MG63 (cell line): Measurements from ENCODE around the gene GGT6. TPM values are rescaled to one million over a fixed set of nuclear protein-coding genes. Genes with fewer than 3 reads are reported as not detected.

Experiments
- DNase-seq: peaks from one replicate; pipeline ENCODE4 v3.0.0-alpha.2; 2020
- H3K27me3 ChIP-seq: fragments of 250-450 bp; sonication (Bioruptor Pico); 2 replicates; pipeline ENCODE4 v1.5.1; 2020; ENCODE audit warnings: mild to moderate bottlenecking, moderate library complexity
- H3K36me3 ChIP-seq: fragments of 250-450 bp; sonication (Bioruptor Pico); 2 replicates; pipeline ENCODE4 v1.5.1; 2020; ENCODE audit warnings: mild to moderate bottlenecking, moderate library complexity
- H3K4me3 ChIP-seq: fragments of 250-450 bp; sonication (Bioruptor Pico); 2 replicates; pipeline ENCODE4 v1.5.1; 2020; ENCODE audit warnings: mild to moderate bottlenecking, moderate library complexity
- H3K9me3 ChIP-seq: fragments of 250-450 bp; sonication (Bioruptor Pico); 2 replicates; pipeline ENCODE4 v1.5.1; 2020; ENCODE audit warnings: mild to moderate bottlenecking, moderate library complexity
- total RNA-seq: library from RNA; depleted of rRNA; stranded (reverse); fragments of >200 nt; shearing (Covaris generic); gene quantifications from 2 replicates; pipeline ENCODE4 v1.2.3, GENCODE V29; 2014; ENCODE audit warnings: low replicate concordance

GGT6 gene
- total RNA-seq, 1 experiment from 2014 or later: not detected

DNA sequence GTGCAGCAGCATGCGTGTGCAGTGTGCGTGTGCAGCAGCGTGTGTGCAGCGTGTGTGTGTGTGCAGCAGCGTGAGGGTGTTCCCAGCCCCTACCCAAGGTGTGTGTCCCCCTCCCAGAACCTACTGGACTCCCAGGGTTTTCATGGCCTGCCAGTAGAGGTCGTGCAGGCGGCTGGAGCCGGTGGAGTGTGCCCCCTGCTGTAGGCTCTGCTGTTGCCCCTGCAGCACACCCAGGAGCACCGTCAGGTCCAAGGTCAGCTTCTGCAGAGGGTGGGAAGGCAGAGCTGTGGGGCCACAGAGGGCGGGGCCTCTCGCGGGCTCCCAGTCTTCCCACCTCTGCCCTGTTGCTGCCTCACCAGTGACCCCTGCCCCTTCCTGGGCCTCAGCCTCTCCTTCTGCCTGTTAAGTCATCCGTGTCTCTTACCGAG is 20.1 kb downstream of the GGT6 start:
- no peaks in the 10 kb centered on the region for H3K27me3 ChIP-seq
- peaks cover 4% of the 10 kb centered on the region; the same call in 1 of the 2 replicates for H3K36me3 ChIP-seq
- no peak overlapping the region for H3K4me3 ChIP-seq
- H3K9me3 ChIP-seq: no peaks in the 10 kb centered on the region
- no peak for DNase-seq

DNA sequence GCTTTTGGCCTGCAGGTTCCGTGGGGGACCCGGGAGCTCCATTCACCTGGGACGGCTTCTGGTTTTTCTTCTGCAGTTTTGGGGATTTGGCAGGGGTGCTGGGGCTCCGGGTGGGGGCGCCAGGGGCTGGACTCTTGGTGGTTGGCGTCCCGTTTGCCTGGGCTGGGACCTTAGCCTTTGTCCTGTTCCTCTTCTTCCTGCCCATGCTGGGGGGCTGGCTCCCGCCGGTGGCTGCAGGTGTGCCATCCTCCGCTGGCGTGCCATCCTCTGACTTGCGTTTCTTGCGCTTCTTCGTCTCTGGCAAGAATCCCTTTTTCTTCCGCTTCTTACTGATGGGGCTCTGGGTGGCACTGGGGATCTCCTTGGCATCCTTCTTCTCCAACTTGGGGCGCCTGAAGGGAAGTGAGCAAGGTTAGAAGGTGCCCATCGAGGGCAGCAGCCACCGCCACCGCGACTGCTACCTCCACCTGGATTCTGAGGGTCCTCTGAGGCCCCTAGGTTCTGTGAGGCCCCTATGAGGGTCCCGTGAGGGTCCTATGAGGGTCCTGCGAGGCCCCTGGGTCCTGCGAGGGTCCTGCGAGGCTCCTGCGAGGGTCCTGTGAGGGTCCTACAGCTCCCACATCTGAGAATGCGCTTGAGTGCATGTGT is 20.7 kb downstream of the GGT6 start:
- no peaks in the 10 kb centered on the region for H3K9me3 ChIP-seq
- H3K36me3 ChIP-seq: peaks cover 4% of the 10 kb centered on the region; the same call in 1 of the 2 replicates
- no peak overlapping the region for H3K4me3 ChIP-seq
- no peaks in the 10 kb centered on the region for H3K27me3 ChIP-seq
- no peak for DNase-seq

DNA sequence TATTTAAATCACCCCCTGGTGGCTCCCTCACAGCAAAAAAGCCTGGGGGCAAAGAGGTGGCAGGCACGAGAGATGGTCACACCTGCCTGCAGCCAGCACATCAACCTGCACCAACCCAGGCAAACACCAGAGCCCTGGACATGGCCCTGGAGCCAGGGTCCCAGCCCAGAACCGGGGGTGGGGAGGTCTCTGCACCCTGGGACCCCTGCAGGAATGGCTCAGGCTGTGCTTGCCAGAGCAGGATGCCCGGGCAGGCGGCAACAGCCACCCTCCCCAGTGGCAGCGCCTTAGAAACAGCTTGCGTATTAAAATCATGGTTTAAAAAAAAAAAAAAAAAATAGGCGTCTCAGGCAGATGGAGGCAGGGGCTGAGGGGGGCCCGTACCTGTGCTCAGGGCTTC is 21.4 kb downstream of the GGT6 start:
- Histone ChIP-seq H3K4me3 (no peak overlapping the region), H3K36me3 (peaks cover 4% of the 10 kb centered on the region; the same call in 1 of the 2 replicates), H3K27me3 (no peaks in the 10 kb centered on the region), H3K9me3 (no peaks in the 10 kb centered on the region)
- DNase-seq: no peak

DNA sequence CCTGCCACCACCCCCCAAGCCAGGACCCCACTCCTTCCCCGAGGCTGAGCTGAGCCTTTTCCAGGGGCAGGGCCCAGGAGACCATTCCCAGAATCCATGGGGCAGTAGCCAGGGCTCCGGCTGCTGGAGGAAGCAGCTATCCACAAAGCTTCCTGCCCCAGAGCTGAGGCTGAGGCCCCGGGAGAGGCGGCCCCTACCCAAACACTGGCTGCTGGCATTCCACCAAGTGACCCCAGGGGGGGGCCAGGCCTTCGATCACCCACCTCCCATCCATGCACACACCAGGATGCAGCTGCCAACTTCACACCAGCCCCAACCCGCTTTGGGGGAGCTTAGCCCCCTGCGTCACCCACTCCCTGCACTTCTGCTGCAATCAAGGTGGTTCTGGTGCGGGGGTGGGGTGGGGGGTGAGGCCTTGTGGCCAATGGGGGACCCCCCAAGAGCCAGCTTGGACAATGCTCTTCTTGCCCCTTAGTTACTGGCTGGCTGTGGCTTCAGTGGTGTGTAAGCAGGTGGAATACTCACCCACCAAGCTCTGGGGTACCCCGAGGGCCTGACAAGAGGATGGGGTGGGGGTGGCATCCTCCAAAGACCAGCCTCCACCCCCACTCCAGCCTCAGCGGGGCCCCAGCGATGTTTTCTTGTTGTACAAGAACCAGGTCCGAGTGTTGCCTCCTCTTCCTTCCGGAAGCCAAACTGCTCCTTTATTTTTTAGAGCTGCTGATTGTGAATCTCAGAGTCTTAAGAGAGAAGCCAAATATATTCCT is 22.0 kb downstream of the GGT6 start:
- Histone ChIP-seq H3K36me3 (peaks cover 4% of the 10 kb centered on the region; the same call in 1 of the 2 replicates), H3K27me3 (no peaks in the 10 kb centered on the region), H3K4me3 (no peak overlapping the region), H3K9me3 (no peaks in the 10 kb centered on the region)
- no peak for DNase-seq

DNA sequence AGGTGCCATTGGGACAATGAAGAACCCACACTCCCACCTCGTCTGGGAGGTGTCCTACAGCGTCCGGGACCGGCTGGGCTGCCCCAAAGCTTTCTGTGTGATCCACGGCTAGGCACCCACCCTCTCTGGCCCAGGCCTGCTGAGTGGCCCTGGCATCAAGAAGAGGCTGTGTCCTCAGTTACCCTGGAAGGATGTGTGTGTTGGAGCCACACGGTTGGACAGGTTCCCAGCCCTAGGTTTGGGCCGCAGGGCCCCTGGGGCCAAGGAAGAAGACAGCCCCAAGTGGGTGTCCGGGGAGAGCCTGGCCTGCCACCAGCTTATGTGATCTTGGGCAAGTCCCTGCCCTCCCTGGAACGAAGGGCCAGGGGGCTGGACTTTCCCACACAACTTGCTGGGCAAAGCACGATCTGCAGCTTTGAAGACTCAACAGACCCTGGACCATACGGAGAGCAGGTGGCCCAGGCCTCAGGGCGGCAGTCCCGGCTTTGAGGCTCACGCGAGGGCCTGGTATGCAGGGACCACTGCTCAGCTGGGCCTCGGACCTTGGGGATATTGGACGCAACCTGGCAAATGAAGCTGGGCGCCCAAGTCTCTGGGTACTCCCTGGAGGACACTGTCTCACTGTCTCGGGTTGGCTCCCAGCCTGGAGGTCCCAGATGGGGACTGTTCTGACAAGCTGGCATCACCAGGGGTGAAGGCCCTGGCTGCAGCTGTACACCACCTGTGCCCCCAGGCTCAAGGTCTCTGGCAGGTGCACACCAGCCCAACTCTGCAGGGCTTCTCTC is 22.7 kb downstream of the GGT6 start:
- Histone ChIP-seq H3K9me3 (no peaks in the 10 kb centered on the region), H3K27me3 (no peaks in the 10 kb centered on the region), H3K36me3 (no peaks in the 10 kb centered on the region; the same call in 1 of the 2 replicates), H3K4me3 (no peak overlapping the region)
- DNase-seq: no peak

DNA sequence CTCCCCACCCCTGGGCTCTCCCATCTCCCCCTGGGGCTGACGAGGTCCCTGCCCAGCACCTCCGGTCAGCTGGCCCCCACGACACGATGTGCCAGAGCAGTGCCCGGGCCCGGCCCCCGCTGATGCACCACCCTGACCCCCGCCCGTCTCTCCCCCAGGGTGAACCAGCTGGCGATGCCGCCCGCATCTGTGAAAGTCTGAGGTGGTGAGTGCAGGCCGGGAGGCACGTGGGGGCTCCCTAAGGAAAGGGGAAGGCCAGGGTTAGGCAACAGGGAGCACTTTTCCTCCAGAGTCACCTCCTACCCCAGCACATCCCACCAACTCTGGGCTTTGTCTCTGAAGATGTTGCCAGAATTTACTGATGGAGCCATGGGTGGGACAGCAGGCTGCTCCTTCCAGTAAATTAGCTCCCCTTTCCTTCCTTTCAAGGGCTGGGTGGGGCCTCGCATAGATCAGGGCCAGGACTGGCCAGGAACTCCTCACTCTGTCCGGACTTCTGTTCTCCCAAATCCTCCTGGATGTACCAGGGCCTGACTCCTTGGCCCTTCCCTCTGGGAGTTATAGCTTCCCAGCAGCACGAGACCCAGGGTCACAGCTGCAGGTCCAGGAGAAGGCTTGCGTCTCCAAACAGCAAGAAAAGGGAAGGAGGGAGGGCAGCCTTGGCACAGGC is 23.5 kb downstream of the GGT6 start:
- no peak overlapping the region for H3K4me3 ChIP-seq
- no peaks in the 10 kb centered on the region; the same call in 1 of the 2 replicates for H3K36me3 ChIP-seq
- H3K9me3 ChIP-seq: no peaks in the 10 kb centered on the region
- no peak for DNase-seq
- no peaks in the 10 kb centered on the region for H3K27me3 ChIP-seq

DNA sequence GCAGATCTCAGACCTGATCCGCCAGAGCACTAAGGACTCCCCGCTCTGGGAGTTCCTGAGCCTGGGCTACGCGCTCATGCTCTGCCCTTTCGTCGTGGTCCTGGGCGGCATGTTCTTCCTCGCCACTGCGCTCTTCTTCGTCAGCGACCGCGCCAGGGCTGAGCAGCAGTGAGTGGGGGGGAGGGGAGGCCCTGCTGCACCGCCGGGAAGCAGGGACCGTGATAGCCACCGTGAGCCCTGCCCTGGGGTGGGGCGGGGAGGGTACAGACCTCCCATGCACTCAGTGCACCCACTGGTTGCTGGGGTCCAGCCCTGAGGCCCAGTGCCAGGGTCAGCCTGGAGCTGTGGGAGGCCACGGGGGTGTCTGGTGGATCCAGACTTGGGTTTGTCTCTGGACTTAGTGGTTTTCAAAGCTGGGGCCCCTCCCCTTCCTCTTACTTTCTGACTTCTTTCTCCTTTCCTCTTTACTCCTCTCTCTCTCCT is 24.1 kb downstream of the GGT6 start:
- Histone ChIP-seq H3K4me3 (no peak overlapping the region), H3K36me3 (no peaks in the 10 kb centered on the region; the same call in 1 of the 2 replicates), H3K27me3 (no peaks in the 10 kb centered on the region), H3K9me3 (no peaks in the 10 kb centered on the region)
- DNase-seq: no peak

DNA sequence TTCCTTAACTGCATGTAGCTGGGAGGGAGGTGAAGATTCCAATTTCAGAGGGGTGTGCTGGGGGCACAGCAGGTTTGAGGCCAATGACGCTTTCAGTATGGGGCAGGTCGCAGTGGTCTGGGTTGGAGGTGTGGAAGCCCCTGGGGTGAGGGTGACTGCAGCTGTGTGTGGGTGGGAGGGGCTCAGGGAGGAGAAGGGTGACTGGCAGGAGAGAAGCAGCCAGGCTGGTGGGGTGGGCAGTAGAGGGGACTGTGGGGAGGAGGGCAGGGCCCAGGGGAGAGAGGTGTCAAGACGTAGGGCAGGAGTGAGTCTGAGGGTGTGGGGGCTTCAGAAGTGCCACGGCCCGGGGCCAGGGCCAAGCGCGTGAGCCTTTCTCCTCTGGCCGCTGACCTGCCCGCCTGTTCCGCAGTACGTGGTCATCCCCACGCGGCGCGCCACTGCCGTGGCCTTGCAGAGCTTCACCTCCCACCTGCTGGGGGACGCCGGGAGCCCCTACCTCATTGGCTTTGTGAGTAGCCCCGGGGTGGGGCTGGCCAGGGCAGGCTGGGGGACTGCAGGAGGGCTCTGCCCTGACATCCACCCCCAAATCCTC is 24.6 kb downstream of the GGT6 start:
- H3K9me3 ChIP-seq: no peaks in the 10 kb centered on the region
- H3K27me3 ChIP-seq: no peaks in the 10 kb centered on the region
- DNase-seq: no peak
- no peak overlapping the region for H3K4me3 ChIP-seq
- no peaks in the 10 kb centered on the region; the same call in 1 of the 2 replicates for H3K36me3 ChIP-seq

DNA sequence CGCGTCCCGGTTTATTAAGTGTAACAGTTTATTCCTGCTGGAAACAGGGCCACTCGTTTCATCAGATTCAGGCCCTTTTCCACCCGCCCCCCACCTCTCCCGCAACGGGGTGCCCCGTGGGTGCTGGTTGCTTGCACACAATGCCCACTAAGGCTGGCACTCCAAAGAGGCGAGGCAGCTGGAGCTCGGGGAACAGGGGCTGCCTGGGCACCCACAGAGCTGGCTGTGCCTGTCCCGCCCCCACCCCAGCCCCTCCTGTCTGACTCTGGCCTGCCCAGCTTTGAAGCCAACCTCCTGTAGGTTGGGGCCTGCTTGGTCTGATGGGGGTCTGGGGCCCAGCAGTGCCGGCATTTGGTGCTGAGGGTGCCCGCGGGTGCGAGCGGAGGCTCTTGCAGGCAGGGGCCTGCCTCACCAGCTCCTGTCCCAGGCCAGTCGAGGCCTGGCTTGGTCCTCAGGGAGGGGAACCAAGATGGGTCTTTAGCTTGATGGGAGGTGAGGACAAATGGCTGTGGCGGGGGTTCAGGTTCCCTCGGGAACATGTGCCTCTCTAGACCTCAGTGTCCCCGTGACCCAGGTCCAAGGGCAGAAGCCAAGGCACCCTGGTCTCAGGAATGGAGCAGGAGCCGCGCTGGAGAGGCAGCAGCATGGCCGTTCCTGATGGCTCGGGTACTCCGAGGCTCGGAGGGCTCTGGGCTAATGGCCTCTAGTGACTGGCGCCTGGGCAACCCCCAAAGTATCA is 25.3 kb downstream of the GGT6 start:
- H3K4me3 ChIP-seq: no peak overlapping the region
- DNase-seq: no peak
- no peaks in the 10 kb centered on the region for H3K9me3 ChIP-seq
- no peaks in the 10 kb centered on the region; the same call in 1 of the 2 replicates for H3K36me3 ChIP-seq
- no peaks in the 10 kb centered on the region for H3K27me3 ChIP-seq

DNA sequence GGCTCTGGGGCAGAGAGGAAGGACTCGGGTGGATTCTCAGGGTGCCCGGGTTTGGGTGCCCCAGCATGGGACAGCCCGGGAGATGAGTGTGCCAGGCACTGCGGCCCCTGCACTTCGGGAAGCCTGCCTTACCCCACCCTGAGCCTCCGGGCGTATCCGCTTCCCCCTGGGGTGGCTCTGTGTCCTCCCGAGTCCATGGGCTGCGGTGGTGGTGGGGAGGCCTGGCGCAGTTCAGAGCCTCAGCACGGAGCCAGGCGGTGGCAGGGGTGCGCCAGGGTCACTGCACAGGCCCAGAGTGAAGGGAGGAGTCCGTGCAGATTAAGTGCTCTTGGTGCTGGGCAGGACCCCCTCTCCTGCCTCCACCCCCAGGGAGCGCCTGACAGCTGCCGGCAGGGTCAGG is 25.9 kb downstream of the GGT6 start:
- no peaks in the 10 kb centered on the region for H3K27me3 ChIP-seq

DNA sequence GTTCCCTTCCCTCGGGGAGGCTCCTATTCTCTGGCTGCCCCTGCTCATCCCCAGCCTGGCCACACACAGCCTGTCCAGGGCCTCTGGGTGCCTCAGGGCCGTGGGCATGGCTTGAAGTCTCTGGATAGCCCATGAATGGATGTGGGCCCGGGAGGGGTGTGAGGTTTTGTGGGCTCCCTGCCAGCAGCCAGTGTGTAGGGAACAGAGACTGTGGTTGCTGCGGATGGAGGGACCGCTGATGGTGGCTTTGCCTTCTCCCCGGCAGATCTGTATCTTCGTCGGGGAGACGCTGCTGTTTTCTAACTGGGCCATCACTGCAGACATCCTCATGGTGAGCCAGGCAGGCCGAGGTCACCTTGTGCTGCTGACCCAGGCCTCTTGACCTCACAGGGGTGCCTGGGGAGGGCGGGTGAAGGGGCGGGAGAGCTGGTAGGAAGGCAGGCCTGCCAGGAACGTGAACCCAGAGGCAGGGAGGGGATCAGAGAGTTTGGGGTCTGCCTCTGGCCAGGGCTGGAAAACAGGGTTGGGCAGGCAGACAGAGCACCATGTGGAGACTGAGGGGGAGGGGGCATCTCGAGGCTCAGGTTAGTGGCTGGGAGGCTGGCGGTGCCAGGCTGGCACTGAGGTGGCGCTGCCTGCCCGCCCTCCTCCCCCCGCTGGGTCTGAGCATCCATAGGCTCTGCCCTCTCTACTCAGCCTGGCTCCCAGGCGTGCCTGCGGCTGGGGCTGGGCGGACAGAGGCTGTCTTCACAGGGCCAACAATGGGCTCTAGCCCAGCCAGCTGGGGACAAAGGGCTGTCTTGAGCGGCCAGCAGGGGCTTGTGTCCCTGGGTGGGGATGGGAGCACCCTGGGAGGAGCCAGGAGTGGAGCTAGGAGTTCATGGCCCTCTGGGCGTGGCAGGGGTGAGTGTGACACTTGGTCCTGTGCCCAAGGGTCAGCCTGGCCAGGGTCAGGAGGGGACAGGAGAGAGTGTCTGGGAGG is 26.6 kb downstream of the GGT6 start:
- H3K36me3 ChIP-seq: no peaks in the 10 kb centered on the region; the same call in 1 of the 2 replicates
- DNase-seq: no peak
- H3K27me3 ChIP-seq: no peaks in the 10 kb centered on the region
- no peaks in the 10 kb centered on the region for H3K9me3 ChIP-seq
- no peak overlapping the region for H3K4me3 ChIP-seq

More for the DNA sequence above, 25.9 kb downstream of the GGT6 start:
- H3K9me3 ChIP-seq: no peaks in the 10 kb centered on the region
- no peak overlapping the region for H3K4me3 ChIP-seq
- no peak for DNase-seq
- H3K36me3 ChIP-seq: no peaks in the 10 kb centered on the region; the same call in 1 of the 2 replicates

DNA sequence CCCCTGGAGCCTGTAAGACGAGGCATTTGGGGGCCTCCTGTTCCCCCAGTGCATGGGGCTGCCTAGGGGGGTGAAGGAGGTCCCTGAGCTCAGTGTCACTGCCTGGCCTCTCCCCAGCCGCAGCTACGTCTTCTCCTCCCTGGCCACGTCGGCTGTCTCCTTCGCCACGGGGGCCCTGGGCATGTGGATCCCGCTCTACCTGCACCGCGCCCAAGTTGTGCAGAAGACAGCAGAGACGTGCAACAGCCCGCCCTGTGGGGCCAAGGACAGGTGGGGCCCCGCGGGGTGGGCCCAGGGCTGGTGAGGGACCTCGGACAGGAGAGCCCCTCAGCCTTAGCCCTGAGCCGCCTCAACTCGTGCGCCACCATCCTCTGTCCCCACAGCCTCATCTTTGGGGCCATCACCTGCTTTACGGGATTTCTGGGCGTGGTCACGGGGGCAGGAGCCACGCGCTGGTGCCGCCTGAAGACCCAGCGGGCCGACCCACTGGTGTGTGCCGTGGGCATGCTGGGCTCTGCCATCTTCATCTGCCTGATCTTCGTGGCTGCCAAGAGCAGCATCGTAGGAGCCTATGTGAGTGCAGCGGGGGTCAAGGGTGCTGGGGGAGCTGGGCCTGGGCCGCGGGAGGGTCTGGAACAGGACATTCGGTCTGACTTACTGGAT is 27.4 kb downstream of the GGT6 start:
- Histone ChIP-seq H3K9me3 (no peaks in the 10 kb centered on the region), H3K27me3 (no peaks in the 10 kb centered on the region), H3K36me3 (no peaks in the 10 kb centered on the region), H3K4me3 (no peak overlapping the region)
- no peak for DNase-seq

DNA sequence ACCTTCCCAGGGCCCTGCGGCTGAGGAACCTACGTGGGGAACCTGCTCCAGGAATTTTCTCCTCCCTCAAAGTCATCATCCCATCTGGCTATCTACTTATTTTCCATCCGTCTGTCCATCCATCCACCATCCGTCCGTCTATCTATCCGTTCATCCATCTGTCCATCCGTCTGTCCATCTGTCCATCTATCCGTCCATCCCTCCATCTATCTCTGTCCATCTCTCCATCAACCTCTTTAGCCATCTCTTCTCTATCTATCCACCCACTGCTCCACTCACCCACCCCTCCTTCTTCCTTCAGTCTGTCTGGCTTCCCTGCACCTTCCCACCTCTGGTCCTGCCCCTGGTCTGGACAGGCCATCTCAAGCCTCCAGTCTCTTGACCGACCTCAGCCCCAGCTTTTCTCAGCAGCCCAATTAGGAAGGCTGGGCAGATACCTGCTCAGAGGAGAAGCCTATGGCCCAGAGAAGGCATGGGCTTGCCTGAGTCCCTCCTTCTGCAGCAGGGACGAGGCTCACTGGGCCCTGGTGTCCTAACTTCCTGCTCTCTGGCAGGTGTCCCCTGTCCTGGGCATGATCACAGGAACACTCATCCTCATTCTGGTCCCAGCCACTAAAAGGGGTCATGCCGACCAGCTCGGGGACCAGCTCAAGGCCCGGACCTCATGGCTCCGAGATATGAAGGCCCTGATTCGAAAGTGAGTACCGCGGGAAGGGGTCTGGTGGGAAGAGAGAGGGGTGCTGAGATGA is 28.2 kb downstream of the GGT6 start:
- DNase-seq: no peak
- Histone ChIP-seq H3K9me3 (no peaks in the 10 kb centered on the region), H3K4me3 (no peak overlapping the region), H3K36me3 (no peaks in the 10 kb centered on the region), H3K27me3 (no peaks in the 10 kb centered on the region)
